Measurements from ENCODE around the gene EFEMP1. TPM values are rescaled to one million over a fixed set of nuclear protein-coding genes. Genes with fewer than 3 reads are reported as not detected.

Gene EFEMP1
- total RNA-seq, 1 donor from 2014 or later = 10,451 TPM

DNA sequence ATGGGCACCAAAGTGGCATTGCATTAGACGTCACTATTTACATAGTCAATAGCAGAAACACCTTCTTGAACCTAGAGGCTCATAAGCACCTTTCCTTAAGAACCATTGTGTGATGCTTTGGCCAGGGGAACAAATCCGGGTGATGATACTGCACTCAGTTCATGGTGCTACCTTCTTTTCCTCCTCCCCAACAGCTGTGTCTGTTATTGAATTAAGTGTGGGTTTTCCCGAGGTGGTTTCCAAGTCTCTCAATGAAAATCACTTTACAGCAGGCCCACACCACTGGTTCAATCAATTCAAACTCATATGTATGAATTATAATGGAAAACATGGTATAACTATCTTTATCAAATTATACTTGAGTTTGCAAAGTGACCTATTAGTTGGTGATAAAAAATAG, 9.3 kb upstream of the EFEMP1 start:
- no peak for DNase-seq

DNA sequence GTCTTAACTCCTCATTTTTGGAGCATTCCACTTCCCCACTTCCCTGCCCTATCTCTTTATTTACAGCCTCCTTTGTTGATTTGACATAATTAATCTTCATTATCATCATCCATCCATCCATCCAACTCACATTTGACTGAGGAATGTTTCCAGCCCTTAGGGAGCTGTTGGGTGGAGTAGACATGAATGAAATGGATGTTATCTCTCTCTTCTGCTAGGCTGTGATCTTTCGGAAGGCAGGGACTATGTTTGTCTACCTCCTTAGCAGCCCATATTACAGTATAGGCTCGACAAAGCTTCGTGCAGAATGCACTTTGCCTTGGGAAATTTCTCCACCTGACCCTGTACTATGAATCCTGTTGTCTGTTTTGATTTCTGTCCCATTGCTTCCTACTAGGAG, 7.7 kb upstream of the EFEMP1 start:
- no peak for DNase-seq

GRCh38 chr2:55929476-55929875, 5.9 kb upstream of the EFEMP1 start:
- DNase-seq = no peak

- no peak for DNase-seq
Measured at GRCh38 chr2:55926974-55927373, 3.4 kb upstream of the EFEMP1 start.

DNA sequence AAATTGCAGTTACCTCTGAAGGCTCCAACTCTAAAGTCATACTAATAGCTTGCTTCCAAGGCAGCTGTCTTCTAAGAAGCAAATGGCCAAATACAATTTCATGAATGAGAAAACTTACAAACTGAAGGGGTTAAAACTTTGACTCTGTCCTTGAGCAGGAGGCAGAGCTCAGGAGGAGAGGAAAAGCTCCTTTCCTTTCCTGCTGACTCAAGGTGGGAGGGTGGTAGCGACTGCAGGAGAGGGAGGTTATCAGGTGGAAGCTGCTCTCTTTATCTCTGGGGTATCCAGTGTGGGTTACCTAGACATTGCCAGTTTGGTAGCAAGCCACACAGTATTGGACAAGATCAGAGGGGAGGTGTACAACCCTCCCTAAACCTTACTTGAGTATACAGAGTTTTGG, 2.7 kb upstream of the EFEMP1 start:
- DNase-seq = no peak

DNA sequence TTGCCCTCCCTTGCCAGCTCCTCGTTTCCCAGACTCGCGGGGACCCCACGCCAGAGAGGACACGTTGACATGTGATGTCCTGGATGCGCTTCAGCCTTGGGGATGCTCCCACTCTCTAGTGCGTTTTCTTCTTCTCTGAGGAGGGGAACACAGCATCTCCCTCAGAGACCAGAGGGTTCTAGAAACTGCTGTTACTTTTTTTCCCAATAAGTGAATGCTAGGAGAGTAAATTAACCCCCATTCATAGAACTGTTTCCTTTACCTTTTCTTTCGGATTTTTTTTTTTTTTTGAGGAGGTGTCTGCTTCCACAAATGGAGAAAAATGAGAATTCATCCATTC, 370 bp upstream of the EFEMP1 start:
- DNase-seq = no peak

DNA sequence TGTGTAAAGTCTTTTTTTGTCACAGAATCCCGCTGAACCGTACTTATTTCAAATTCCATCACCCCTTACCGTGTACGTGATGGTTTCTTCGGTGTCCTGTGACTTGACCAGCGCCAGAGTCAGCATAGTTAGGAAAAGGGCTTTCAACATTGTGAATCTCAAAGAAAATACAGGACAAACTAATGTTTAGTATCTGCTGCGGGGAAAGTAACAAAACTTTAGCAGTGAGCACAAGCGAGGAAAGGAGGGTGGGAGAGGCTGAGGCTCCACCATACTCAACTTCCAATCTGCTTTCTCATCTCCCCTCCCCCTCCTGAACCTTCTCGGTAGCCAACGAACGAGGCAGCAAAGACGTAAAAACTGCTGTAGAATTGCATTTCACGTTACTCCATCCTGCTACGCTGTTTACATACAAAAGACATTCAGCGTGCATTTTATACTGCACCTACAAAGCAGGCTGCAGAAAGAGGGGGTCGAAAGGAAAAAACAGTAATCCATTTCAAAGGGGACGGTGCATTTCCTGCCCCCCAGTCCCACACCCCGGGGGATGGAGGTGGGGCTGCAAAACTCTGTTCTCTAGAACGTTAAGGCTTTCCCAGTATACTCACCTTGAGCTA, 1.2 kb downstream of the EFEMP1 start:
- DNase-seq = peak; percentile 74

DNA sequence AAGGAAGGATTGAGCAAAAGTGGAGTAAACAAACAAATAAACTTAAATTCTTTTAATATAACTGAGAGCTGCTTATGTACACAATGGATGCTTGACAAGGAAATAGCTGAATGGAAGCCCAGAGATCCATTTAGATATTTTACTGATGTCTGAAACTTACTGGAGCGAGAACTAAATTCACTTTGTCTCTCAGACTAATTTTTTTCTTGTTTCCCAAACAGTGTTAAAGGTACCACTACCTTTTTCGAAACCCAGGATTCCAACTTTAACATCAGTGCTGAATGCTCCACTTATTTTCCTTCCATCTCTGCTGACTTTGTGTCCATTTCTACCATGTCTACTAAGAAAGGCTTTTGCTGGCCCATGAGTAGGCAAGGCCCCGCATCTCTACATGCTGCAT, 4.0 kb downstream of the EFEMP1 start:
- no peak for DNase-seq

DNA sequence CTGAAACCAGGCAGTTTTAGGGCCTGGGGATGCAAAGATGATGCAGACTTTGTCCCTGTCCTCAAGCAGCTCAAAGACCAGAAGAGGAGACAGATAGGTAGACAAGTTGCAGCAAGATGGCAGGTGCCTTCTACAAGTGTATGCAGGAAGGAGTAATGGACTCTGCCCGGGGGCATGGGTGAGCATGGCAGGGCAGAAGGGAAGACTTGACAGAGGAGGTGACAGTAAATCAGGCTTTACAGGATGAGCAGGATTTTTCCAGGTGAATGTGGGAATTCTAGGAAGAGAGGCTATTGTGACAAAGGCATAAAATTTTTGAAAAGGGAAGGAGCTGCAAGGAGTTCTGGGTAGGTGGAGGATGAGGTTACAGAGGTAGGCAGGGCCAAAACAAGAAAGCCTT, 4.7 kb downstream of the EFEMP1 start:
- no peak for DNase-seq

GRCh38 chr2:55917713-55918390, 5.7 kb downstream of the EFEMP1 start:
- DNase-seq = no peak

GRCh38 chr2:55917117-55917516, 6.5 kb downstream of the EFEMP1 start:
- no peak for DNase-seq

DNA sequence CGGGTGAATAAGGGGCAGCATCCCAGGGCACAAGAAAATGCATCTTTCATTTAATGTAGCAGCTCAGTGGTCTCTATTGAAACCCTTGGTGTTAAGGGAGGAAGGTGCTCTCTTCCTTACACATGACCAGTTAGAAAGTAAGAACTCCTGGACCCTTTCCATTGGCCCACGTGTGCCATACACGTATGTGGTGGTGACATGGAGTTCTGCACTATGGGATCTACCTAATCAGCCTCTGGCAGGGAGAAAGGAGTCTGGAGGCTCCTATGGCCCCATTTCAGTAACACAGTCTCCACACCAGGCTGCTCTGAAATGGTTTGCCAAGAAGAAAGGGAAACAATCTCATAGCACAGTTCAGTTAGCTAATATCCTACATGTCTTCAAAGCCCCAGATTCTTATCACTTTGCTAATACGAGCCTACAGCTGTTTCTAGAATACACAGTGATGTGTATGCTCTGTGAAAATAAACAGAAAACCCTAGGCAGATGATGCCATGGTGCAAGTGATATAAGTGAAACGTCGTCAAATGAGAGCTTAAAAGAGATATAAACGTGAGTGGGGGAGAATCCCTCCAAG, 7.0 kb downstream of the EFEMP1 start:
- peak; percentile 59 for DNase-seq

GRCh38 chr2:55914786-55915185, 8.8 kb downstream of the EFEMP1 start:
- no peak for DNase-seq

DNA sequence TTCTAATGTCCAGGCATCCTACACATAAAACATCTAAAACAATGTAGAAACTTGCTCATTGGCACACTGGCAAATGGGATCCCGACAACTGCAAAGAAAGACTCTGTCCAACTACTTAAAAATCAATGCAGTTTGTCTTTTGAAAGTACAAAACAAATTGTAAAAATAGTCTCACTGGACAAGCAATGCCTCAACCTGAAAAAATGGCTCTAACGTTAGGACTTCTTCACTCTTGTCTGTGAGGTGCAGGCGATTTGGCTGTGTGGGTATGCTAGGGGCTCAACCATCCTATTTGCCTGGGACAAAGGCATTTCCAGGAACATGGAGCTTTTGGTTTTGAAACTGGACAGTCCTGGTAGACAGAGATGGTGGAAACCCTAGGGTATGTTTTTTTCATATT, 10.7 kb downstream of the EFEMP1 start:
- DNase-seq = no peak

DNA sequence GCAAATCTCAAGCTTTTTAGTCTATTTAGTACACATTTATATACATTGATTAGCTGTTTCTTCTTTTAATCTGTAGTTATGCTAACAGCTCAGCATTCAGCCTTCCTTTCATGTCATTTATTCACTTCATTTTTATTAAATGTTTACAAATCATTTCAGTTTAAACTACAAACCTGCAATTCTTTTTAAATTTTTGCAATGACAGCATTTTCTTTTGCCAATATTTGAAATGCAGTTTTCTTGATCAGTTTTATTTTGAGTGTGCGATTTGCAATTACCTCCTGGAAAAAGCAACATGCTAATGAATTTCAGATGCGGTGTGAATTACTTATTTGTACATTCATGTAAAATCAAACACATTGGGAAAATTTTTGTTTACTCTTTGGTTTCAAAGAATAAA, 13.5 kb downstream of the EFEMP1 start:
- DNase-seq = no peak

- DNase-seq = no peak
Measured at GRCh38 chr2:55907686-55908085, 15.9 kb downstream of the EFEMP1 start.

DNA sequence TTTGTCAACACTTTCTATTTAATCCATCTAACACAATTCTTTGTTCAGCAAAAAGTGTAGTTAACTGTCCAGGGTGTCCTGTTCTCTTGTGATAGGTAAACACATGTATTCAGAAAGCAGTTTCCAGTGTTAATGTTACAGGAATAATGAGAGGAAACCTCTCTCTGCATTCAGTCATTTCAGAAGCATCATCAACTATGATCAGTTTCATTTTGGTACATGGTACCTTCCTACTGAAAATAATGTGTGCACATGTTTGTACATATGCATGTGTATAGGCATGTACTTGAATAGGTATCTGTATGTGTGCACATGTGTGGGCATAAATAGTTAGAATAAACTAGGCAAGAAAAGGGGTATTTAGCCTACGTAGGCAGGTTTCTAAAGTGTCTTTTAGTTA, 16.6 kb downstream of the EFEMP1 start:
- no peak for DNase-seq

- DNase-seq = no peak
Measured at GRCh38 chr2:55903727-55904126, 19.9 kb downstream of the EFEMP1 start.

- no peak for DNase-seq
Measured at GRCh38 chr2:55902971-55903370, 20.6 kb downstream of the EFEMP1 start.

GRCh38 chr2:55902429-55902828, 21.2 kb downstream of the EFEMP1 start:
- DNase-seq = no peak

DNA sequence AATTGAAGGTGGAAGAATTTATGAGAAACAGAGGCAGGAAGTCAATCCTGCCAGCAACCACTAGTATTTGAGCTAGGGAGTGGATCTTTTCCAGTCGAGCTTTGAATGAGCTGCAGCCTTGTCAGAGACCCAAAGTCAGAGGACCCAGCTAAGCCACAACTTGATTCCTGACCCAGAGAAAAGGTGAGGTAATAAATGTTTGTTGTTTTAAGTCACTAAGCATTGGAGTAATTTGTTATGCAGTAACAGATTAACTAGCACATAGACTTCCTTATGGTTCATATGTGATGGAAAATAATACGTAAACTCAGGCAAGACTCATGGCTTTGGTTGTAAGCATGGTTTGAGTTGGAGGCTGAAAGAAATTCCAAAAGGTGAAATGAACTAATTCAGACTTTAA, 21.6 kb downstream of the EFEMP1 start:
- no peak for DNase-seq

- DNase-seq = peak; percentile 54
Measured at GRCh38 chr2:55901322-55901721, 22.3 kb downstream of the EFEMP1 start.

- no peak for DNase-seq
Measured at GRCh38 chr2:55899881-55900280, 23.7 kb downstream of the EFEMP1 start.

DNA sequence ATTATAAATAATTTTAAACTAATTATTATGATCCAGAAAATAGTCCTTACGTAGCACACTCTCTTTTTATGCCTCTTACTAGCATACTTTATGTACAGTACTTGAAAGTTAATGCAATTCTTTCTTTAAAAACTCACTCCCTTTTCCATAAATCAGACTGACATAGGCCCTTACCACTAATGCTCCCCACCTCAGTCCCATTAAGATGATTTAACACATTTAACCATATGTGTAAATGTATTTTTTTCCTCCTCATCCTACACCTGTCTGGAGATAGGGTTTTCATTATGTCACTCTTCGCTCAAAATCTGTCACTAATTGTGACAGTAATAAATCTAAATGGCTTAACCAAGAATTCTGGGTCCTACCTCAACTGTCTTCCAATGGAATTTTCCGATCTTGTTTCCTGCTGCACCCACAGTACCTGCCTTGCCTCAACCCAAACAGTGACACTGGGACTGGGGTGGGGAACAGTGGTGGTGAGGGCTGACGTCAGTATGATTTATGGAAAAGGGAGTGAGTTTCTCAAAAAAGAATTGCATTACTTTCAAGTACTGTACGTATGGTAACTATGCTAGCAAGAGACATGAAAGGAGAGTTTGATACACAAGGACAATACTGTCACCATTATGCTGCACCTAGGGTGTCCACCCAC, 25.1 kb downstream of the EFEMP1 start:
- no peak for DNase-seq
